HCT116 (cell line): ENCODE data around the gene TFF2. TPM values are rescaled to one million over a fixed set of nuclear protein-coding genes. Genes with fewer than 3 reads are reported as not detected.
A peak's percentile ranks its signal among the peaks of the same experiment; 100 is the strongest.

Source experiments
- ATAC-seq: fragments of 200-7000 bp; cut with Tn5 transposase; 2 replicates; pipeline ENCODE4 v1.9.1; 2020; ENCODE audit warnings: mild to moderate bottlenecking, moderate library complexity
- BruUV-seq: library from RNA; stranded (reverse); fragments of 400-500 nt; replicated peaks from 2 replicates; lab custom pipeline; 2021; lab: Mats Ljungman, UMichigan
- CTCF ChIA-PET: fragments of 300-600 bp; sonication (Branson Sonifier 250); formaldehyde crosslinking; loops from one replicate; lab custom pipeline; 2021; ENCODE audit warnings: antibody characterized with exemption; lab: Charles Lee
- POLR2A ChIA-PET: fragments of 300-600, 350-600 bp; sonication (Branson Sonifier 250); formaldehyde crosslinking; loops from one replicate; lab custom pipeline; 2021; ENCODE audit warnings: antibody characterized with exemption; lab: Charles Lee
- RAD21 ChIA-PET, 2 experiments: fragments of 300-600 bp; sonication (Branson Sonifier 250); formaldehyde crosslinking; loops; one replicate each; lab custom pipeline; 2023; ENCODE audit warnings: low total read pairs in 2 of 2; ENCODE audit not compliant: uncharacterized antibody in 2 of 2, unreplicated experiment in 2 of 2, low non-redundant PET in 1 of 2; lab: Charles Lee
- DNase-seq: peaks from one replicate; pipeline ENCODE4 v3.0.0-alpha.2; 2010; ENCODE audit warnings: low read depth, low spot score
- H2AFZ ChIP-seq: fragments of 200-600 bp; shearing (Covaris generic), sonication (generic); 2 replicates; pipeline ENCODE4 v1.6.1; 2017; ENCODE audit warnings: low read depth, mixed run types, mixed read lengths, antibody characterized with exemption, low read length; ENCODE audit not compliant: poor library complexity, severe bottlenecking
- H3K27ac ChIP-seq: 2 replicates; pipeline ENCODE4 v1.5.1; 2012; ENCODE audit warnings: low read depth, low read length
- H3K27me3 ChIP-seq: fragments of 200-600 bp; sonication (generic); 2 replicates; pipeline ENCODE4 v1.6.1; 2016; ENCODE audit warnings: mixed run types, low read length, mixed read lengths; ENCODE audit not compliant: insufficient read depth
- H3K36me3 ChIP-seq, 2 experiments: fragments of 200-500 bp in 1 of 2; fragments of 200-600 bp in 1 of 2; sonication (Bioruptor generic) in 1 of 2; sonication (generic) in 1 of 2; 2 replicates each; pipeline versions ENCODE4 v1.5.1 to v1.6.1; 2014 to 2016; ENCODE audit warnings: low read length in 2 of 2, inconsistent platforms in 1 of 2, mixed read lengths in 1 of 2, mixed run types in 1 of 2; ENCODE audit not compliant: insufficient read depth in 2 of 2, control insufficient read depth in 1 of 2
- H3K4me1 ChIP-seq, 2 experiments: fragments of 200-600 bp in 1 of 2; sonication (generic) in 1 of 2; 2 replicates each; pipeline versions ENCODE4 v1.5.1 to v1.6.1; 2012 to 2017; ENCODE audit warnings: low read length in 2 of 2, inconsistent platforms in 1 of 2, mild to moderate bottlenecking in 1 of 2, mixed read lengths in 1 of 2, mixed run types in 1 of 2, moderate library complexity in 1 of 2; ENCODE audit not compliant: insufficient read depth in 2 of 2, control insufficient read depth in 1 of 2
- H3K4me2 ChIP-seq: fragments of 200-600 bp; sonication (generic); 2 replicates; pipeline ENCODE4 v1.6.1; 2017; ENCODE audit warnings: mixed run types, low read length, mixed read lengths
- H3K4me3 ChIP-seq, 2 experiments: fragments of 200-600 bp in 1 of 2; sonication (generic) in 1 of 2; replicated peaks in 1 of 2; 2 replicates each; pipeline ENCODE4 v1.5.1; 2011 to 2016; ENCODE audit warnings: low read length in 2 of 2, control low read depth in 1 of 2, low read depth in 1 of 2, mild to moderate bottlenecking in 1 of 2, mixed read lengths in 1 of 2, mixed run types in 1 of 2
- H3K79me2 ChIP-seq: fragments of 200-600 bp; sonication (generic); 2 replicates; pipeline ENCODE4 v1.6.1; 2017; ENCODE audit warnings: mild to moderate bottlenecking, mixed run types, low read length, moderate library complexity, mixed read lengths; ENCODE audit not compliant: insufficient read depth
- H3K9ac ChIP-seq: fragments of 200-600 bp; sonication (generic); 2 replicates; pipeline ENCODE4 v1.6.1; 2016; ENCODE audit warnings: low read length, mixed read lengths
- H3K9me2 ChIP-seq: fragments of 200-600 bp; sonication (generic), shearing (Covaris generic); 2 replicates; pipeline ENCODE4 v1.6.1; 2017; ENCODE audit warnings: mixed run types, mild to moderate bottlenecking, moderate library complexity; ENCODE audit not compliant: insufficient read depth
- H3K9me3 ChIP-seq, 2 experiments: fragments of 200-500 bp in 1 of 2; fragments of 200-600 bp in 1 of 2; sonication (Bioruptor generic) in 1 of 2; sonication (generic) in 1 of 2; 2 replicates each; pipeline ENCODE4 v1.6.1; 2014 to 2017; ENCODE audit warnings: low read length in 2 of 2, mixed read lengths in 2 of 2, inconsistent platforms in 1 of 2, low read depth in 1 of 2, mild to moderate bottlenecking in 1 of 2, mixed run types in 1 of 2, moderate library complexity in 1 of 2; ENCODE audit not compliant: control insufficient read depth in 1 of 2, insufficient read depth in 1 of 2
- H4K20me1 ChIP-seq: fragments of 200-600 bp; sonication (generic), shearing (Covaris generic); 2 replicates; pipeline ENCODE4 v1.6.1; 2017; ENCODE audit warnings: mixed run types, mild to moderate bottlenecking, moderate library complexity; ENCODE audit not compliant: insufficient read depth
- CEBPB ChIP-seq: IDR thresholded peaks from 2 replicates; pipeline ENCODE4 v1.6.1; 2012; ENCODE audit warnings: low read depth
- EZH2 ChIP-seq: fragments of 200-600 bp; sonication (generic); IDR thresholded peaks from 2 replicates; pipeline ENCODE4 v1.6.1; 2017; ENCODE audit warnings: antibody characterized with exemption, mixed run types
- FOSL1 ChIP-seq: IDR thresholded peaks from 2 replicates; pipeline ENCODE4 v1.6.1; 2012; ENCODE audit warnings: low read depth
- JUND ChIP-seq: IDR thresholded peaks from 2 replicates; pipeline ENCODE4 v1.6.1; 2012
- POLR2A ChIP-seq: IDR thresholded peaks from 2 replicates; pipeline ENCODE4 v1.7.0; 2011; ENCODE audit warnings: borderline replicate concordance; ENCODE audit not compliant: insufficient read depth, insufficient read length; ENCODE audit errors: extremely low read depth
- RAD21 ChIP-seq: IDR thresholded peaks from 2 replicates; pipeline ENCODE4 v1.6.1; 2012; ENCODE audit warnings: low read depth, mild to moderate bottlenecking
- SIN3A ChIP-seq: IDR thresholded peaks from 2 replicates; pipeline ENCODE4 v1.6.1; 2012; ENCODE audit warnings: low read depth
- SP1 ChIP-seq: IDR thresholded peaks from 2 replicates; pipeline ENCODE4 v1.6.1; 2012; ENCODE audit warnings: low read depth
- SRF ChIP-seq: IDR thresholded peaks from 2 replicates; pipeline ENCODE4 v1.6.1; 2012; ENCODE audit warnings: low read depth
- TCF7L2 ChIP-seq: IDR thresholded peaks from 2 replicates; pipeline ENCODE4 v1.7.0; 2011; ENCODE audit warnings: borderline replicate concordance, inconsistent platforms; ENCODE audit not compliant: insufficient read depth, insufficient read length; ENCODE audit errors: extremely low read depth
- YY1 ChIP-seq: IDR thresholded peaks from 2 replicates; pipeline ENCODE4 v1.6.1; 2011; ENCODE audit warnings: low read length, low read depth, moderate library complexity, mild to moderate bottlenecking; ENCODE audit not compliant: insufficient replicate concordance; ENCODE audit errors: extremely low read depth
- ZFX ChIP-seq: fragments of 450-650 bp; IDR thresholded peaks from 2 replicates; pipeline ENCODE4 v1.6.1; 2017
- intact Hi-C: fragments of 100-400 bp; cut with micrococcal nuclease; formaldehyde crosslinking; loops from 2 replicates; pipeline ENCODE4 v1.10.0; 2022
- total RNA-seq: library from RNA; stranded (reverse); gene quantifications from one replicate; pipeline ENCODE4 v1.2.1, GENCODE V29; 2021; ENCODE audit not compliant: unreplicated experiment
- TF ChIP-seq, protein P1 (sequence below): IDR thresholded peaks from 2 replicates; pipeline ENCODE4 v1.6.1; 2012
- TF ChIP-seq, protein P2 (sequence below): IDR thresholded peaks from 2 replicates; pipeline ENCODE4 v1.6.1; 2012; ENCODE audit warnings: low read depth
- TF ChIP-seq, protein P3 (sequence below): IDR thresholded peaks from 2 replicates; pipeline ENCODE4 v1.6.1; 2012
- TF ChIP-seq, protein P4 (sequence below): IDR thresholded peaks from 2 replicates; pipeline ENCODE4 v1.6.1; 2011; ENCODE audit warnings: mild to moderate bottlenecking, low read length, moderate library complexity; ENCODE audit not compliant: insufficient replicate concordance; ENCODE audit errors: extremely low read depth
- TF ChIP-seq, protein P5 (sequence below), 3 experiments: fragments of 200-600 bp in 1 of 3; sonication (generic) in 1 of 3; IDR thresholded peaks in 2 of 3; conservative IDR thresholded peaks in 1 of 3; 2 replicates each; pipeline ENCODE4 v1.5.1; 2012 to 2017; ENCODE audit warnings: low read depth in 2 of 3, low read length in 2 of 3, antibody characterized with exemption in 1 of 3, borderline replicate concordance in 1 of 3, control low read depth in 1 of 3, mild to moderate bottlenecking in 1 of 3, mixed read lengths in 1 of 3, mixed run types in 1 of 3, moderate library complexity in 1 of 3; ENCODE audit not compliant: insufficient read depth in 1 of 3

The TFF2 gene
- total RNA-seq, 1 experiment from 2014 or later: not detected

DNA sequence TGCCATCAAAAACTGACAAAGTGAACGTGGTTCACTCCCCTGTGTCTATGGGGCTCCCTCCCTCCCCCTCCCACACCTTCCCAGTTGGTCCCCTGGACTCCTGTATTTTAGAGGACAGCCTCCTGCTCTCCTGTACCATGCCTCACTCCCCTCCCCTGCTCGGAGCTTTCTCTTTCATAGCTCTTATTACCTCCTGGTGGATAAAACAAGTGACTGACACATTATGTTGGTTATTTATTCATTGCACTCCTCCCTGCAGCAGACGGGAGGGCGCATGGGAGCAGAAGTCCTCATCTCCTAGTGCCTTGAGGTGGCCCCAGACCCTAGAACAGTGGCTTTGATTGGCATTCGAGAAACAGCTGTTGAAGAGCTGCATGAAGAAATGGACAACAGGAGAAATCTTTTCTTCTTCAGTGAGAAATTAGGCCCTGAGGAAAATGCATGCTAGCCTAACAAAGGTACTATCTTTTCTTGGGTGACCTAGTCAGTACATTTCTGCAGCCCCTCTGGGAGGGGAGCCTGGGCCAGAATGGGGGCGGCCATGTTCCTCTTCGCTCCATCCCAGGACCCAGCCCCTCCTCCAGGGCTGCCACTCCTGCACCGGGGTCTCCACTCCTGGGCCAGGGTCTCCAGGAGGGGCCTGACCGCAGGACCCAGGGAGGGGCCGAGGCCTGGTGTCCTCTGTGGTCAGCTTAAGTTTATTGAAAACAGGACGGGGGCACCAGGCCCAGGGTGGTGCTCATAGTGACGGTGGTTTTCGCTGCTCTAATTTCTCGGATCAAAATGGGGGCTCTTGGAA is 16.8 kb upstream of the TFF2 start:
- no peak for DNase-seq
- no peaks in the 10 kb centered on the region for H3K4me1 ChIP-seq
- CTCF ChIA-PET: interaction anchor here (2.5 kb wide), 1 partner anchor 14 kb away, joined by 9 read pairs; no protein-coding TSS in a partner anchor
- H3K9me3 ChIP-seq: no peaks in the 10 kb centered on the region
- no TSS peak for BruUV-seq
- no peaks in the 10 kb centered on the region for H3K36me3 ChIP-seq
- no peak overlapping the region for H2AFZ ChIP-seq
- no peaks in the 10 kb centered on the region for H4K20me1 ChIP-seq
- H3K9me2 ChIP-seq: no peaks in the 10 kb centered on the region
- intact Hi-C loops: no loop called here
- POLR2A ChIA-PET: no interaction called here
- no peaks in the 10 kb centered on the region for H3K27me3 ChIP-seq
- no peak overlapping the region for H3K4me2 ChIP-seq
- no peak overlapping the region for H3K9ac ChIP-seq
- RAD21 ChIA-PET: no interaction called here
- H3K79me2 ChIP-seq: no peaks in the 10 kb centered on the region
- H3K27ac ChIP-seq: no peak overlapping the region
- ATAC-seq: peak; percentile 42; the same call in 1 of the 2 replicates
- no peak overlapping the region for H3K4me3 ChIP-seq
- no peak for TF ChIP-seq EZH2
- TF ChIP-seq SIN3A: no peak
- no peak for TF ChIP-seq JUND
- TF ChIP-seq POLR2A: no peak
- TF ChIP-seq TCF7L2: no peak
- TF ChIP-seq RAD21: no peak
- no peak for TF ChIP-seq SP1
- no peak for TF ChIP-seq CEBPB
- TF ChIP-seq, protein P1, sequence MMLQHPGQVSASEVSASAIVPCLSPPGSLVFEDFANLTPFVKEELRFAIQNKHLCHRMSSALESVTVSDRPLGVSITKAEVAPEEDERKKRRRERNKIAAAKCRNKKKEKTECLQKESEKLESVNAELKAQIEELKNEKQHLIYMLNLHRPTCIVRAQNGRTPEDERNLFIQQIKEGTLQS: no peak
- TF ChIP-seq, protein P2, sequence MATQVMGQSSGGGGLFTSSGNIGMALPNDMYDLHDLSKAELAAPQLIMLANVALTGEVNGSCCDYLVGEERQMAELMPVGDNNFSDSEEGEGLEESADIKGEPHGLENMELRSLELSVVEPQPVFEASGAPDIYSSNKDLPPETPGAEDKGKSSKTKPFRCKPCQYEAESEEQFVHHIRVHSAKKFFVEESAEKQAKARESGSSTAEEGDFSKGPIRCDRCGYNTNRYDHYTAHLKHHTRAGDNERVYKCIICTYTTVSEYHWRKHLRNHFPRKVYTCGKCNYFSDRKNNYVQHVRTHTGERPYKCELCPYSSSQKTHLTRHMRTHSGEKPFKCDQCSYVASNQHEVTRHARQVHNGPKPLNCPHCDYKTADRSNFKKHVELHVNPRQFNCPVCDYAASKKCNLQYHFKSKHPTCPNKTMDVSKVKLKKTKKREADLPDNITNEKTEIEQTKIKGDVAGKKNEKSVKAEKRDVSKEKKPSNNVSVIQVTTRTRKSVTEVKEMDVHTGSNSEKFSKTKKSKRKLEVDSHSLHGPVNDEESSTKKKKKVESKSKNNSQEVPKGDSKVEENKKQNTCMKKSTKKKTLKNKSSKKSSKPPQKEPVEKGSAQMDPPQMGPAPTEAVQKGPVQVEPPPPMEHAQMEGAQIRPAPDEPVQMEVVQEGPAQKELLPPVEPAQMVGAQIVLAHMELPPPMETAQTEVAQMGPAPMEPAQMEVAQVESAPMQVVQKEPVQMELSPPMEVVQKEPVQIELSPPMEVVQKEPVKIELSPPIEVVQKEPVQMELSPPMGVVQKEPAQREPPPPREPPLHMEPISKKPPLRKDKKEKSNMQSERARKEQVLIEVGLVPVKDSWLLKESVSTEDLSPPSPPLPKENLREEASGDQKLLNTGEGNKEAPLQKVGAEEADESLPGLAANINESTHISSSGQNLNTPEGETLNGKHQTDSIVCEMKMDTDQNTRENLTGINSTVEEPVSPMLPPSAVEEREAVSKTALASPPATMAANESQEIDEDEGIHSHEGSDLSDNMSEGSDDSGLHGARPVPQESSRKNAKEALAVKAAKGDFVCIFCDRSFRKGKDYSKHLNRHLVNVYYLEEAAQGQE: no peak
- TF ChIP-seq, protein P3, sequence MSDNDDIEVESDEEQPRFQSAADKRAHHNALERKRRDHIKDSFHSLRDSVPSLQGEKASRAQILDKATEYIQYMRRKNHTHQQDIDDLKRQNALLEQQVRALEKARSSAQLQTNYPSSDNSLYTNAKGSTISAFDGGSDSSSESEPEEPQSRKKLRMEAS: no peak
- TF ChIP-seq, protein P4, sequence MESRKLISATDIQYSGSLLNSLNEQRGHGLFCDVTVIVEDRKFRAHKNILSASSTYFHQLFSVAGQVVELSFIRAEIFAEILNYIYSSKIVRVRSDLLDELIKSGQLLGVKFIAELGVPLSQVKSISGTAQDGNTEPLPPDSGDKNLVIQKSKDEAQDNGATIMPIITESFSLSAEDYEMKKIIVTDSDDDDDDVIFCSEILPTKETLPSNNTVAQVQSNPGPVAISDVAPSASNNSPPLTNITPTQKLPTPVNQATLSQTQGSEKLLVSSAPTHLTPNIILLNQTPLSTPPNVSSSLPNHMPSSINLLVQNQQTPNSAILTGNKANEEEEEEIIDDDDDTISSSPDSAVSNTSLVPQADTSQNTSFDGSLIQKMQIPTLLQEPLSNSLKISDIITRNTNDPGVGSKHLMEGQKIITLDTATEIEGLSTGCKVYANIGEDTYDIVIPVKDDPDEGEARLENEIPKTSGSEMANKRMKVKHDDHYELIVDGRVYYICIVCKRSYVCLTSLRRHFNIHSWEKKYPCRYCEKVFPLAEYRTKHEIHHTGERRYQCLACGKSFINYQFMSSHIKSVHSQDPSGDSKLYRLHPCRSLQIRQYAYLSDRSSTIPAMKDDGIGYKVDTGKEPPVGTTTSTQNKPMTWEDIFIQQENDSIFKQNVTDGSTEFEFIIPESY: no peak
- TF ChIP-seq, protein P5, sequence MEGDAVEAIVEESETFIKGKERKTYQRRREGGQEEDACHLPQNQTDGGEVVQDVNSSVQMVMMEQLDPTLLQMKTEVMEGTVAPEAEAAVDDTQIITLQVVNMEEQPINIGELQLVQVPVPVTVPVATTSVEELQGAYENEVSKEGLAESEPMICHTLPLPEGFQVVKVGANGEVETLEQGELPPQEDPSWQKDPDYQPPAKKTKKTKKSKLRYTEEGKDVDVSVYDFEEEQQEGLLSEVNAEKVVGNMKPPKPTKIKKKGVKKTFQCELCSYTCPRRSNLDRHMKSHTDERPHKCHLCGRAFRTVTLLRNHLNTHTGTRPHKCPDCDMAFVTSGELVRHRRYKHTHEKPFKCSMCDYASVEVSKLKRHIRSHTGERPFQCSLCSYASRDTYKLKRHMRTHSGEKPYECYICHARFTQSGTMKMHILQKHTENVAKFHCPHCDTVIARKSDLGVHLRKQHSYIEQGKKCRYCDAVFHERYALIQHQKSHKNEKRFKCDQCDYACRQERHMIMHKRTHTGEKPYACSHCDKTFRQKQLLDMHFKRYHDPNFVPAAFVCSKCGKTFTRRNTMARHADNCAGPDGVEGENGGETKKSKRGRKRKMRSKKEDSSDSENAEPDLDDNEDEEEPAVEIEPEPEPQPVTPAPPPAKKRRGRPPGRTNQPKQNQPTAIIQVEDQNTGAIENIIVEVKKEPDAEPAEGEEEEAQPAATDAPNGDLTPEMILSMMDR (IDR thresholded peaks at IDR 0.05 in 2 of 3, conservative IDR thresholded peaks at IDR 0.05 in 1 of 3; ENCODE audit: borderline replicate concordance in 1 of 3, insufficient read depth in 1 of 3, low read depth in 2 of 3, low read length in 2 of 3): no peak
- no peak for TF ChIP-seq YY1
- no peak for TF ChIP-seq ZFX
- no peak for TF ChIP-seq FOSL1
- TF ChIP-seq SRF: no peak
